UCSD-AML1 (cell line): Measurements from ENCODE around the gene HS1BP3.

Experiments used
- DNase-seq: peaks from one replicate; lab custom pipeline; 2025; ENCODE audit not compliant: unreplicated experiment; lab: John Stamatoyannopoulos, UW

Gene HS1BP3

GRCh38 chr2:20604401-20604911 lies 46.4 kb downstream of the HS1BP3 start:
- no peak for DNase-seq

- no peak for DNase-seq
These were observed 47.1 kb downstream of the HS1BP3 start for GRCh38 chr2:20603791-20604190.

GRCh38 chr2:20602803-20603202 lies 48.1 kb downstream of the HS1BP3 start:
- DNase-seq, result no peak

GRCh38 chr2:20600756-20601325 lies 50.1 kb downstream of the HS1BP3 start:
- DNase-seq, result no peak

GRCh38 chr2:20599861-20600461 lies 50.9 kb downstream of the HS1BP3 start:
- DNase-seq, result no peak

- no peak for DNase-seq
These were observed 51.8 kb downstream of the HS1BP3 start for GRCh38 chr2:20599001-20599600.

- DNase-seq, result no peak
These were observed 53.1 kb downstream of the HS1BP3 start for GRCh38 chr2:20597860-20598183.

GRCh38 chr2:20596973-20597859 lies 53.7 kb downstream of the HS1BP3 start:
- DNase-seq, result no peak

GRCh38 chr2:20596193-20596972 lies 54.5 kb downstream of the HS1BP3 start:
- no peak for DNase-seq

GRCh38 chr2:20595439-20596192 lies 55.3 kb downstream of the HS1BP3 start:
- DNase-seq, result peak; percentile 69

- DNase-seq, result no peak
These were observed 55.9 kb downstream of the HS1BP3 start for GRCh38 chr2:20594957-20595356.

GRCh38 chr2:20594048-20594750 lies 56.7 kb downstream of the HS1BP3 start:
- no peak for DNase-seq

- no peak for DNase-seq
These were observed 57.5 kb downstream of the HS1BP3 start for GRCh38 chr2:20593072-20594034.

GRCh38 chr2:20592106-20593071 lies 58.5 kb downstream of the HS1BP3 start:
- no peak for DNase-seq

- no peak for DNase-seq
These were observed 60.0 kb downstream of the HS1BP3 start for GRCh38 chr2:20590704-20591515.

GRCh38 chr2:20589975-20590703 lies 60.8 kb downstream of the HS1BP3 start:
- DNase-seq, result no peak
